ENCODE data around the gene SMIM14. TPM values are rescaled to one million over a fixed set of nuclear protein-coding genes. Genes with fewer than 3 reads are reported as not detected.
A peak's percentile ranks its signal among the peaks of the same experiment; 100 is the strongest.
"Not testable (repeated sequence)": the region's sequence is repeated elsewhere in the genome, so short reads cannot be mapped to it uniquely, and the experiment has no call there.

Gene SMIM14
- total RNA-seq, 1 experiment from 2014 or later: 1.3 TPM

- H3K27ac ChIP-seq; H3K36me3 ChIP-seq; DNase-seq; H3K27me3 ChIP-seq; H3K9me3 ChIP-seq (replicated peaks); H3K4me3 ChIP-seq; H3K4me1 ChIP-seq: not testable (repeated sequence)
These were observed 94.6 kb downstream of the SMIM14 start for GRCh38 chr4:39544080-39544479.

- no peak for DNase-seq
- Histone ChIP-seq H3K9me3 (replicated peaks) (0 out of 2 replicates have a peak, but pooled peaks cover 3% of the 10 kb centered on the region), H3K27me3 (no peaks in the 10 kb centered on the region), H3K27ac (no peak overlapping the region), H3K36me3 (no peaks in the 10 kb centered on the region), H3K4me1 (peaks cover 7% of the 10 kb centered on the region), H3K4me3 (no peak overlapping the region)
These were observed 95.6 kb downstream of the SMIM14 start for GRCh38 chr4:39543034-39543433.

- Histone ChIP-seq H3K4me1 (peaks cover 7% of the 10 kb centered on the region), H3K27ac (no peak overlapping the region), H3K27me3 (no peaks in the 10 kb centered on the region), H3K9me3 (replicated peaks) (0 out of 2 replicates have a peak, but pooled peaks cover 3% of the 10 kb centered on the region), H3K36me3 (no peaks in the 10 kb centered on the region), H3K4me3 (no peak overlapping the region)
- DNase-seq: no peak
These were observed 96.1 kb downstream of the SMIM14 start for GRCh38 chr4:39542611-39543012.

GRCh38 chr4:39541987-39542610, 96.6 kb downstream of the SMIM14 start:
- no peak overlapping the region for H3K27ac ChIP-seq
- no peaks in the 10 kb centered on the region for H3K36me3 ChIP-seq
- no peak for DNase-seq
- peaks cover 7% of the 10 kb centered on the region for H3K4me1 ChIP-seq
- no peak overlapping the region for H3K4me3 ChIP-seq
- 0 out of 2 replicates have a peak, but pooled peaks cover 3% of the 10 kb centered on the region for H3K9me3 ChIP-seq (replicated peaks)
- no peaks in the 10 kb centered on the region for H3K27me3 ChIP-seq

GRCh38 chr4:39539089-39539611, 99.5 kb downstream of the SMIM14 start:
- no peak overlapping the region for H3K27ac ChIP-seq
- H3K4me1 ChIP-seq: peaks cover under 1% of the 10 kb centered on the region; the same call in 1 of the 2 replicates
- peaks cover 11% of the 10 kb centered on the region for H3K36me3 ChIP-seq
- no peak overlapping the region for H3K4me3 ChIP-seq
- peak in 1 of 2 experiments; percentile 18 for DNase-seq
- H3K27me3 ChIP-seq: no peaks in the 10 kb centered on the region
- H3K9me3 ChIP-seq (replicated peaks): 0 out of 2 replicates have a peak, but pooled peaks cover 3% of the 10 kb centered on the region

GRCh38 chr4:39533541-39533940, 105.1 kb downstream of the SMIM14 start:
- H3K4me3 ChIP-seq: no peak overlapping the region
- H3K27me3 ChIP-seq: no peaks in the 10 kb centered on the region
- no peaks in the 10 kb centered on the region for H3K4me1 ChIP-seq
- H3K9me3 ChIP-seq (replicated peaks): no peaks in the 10 kb centered on the region
- DNase-seq: no peak
- peaks cover 17% of the 10 kb centered on the region for H3K36me3 ChIP-seq
- no peak overlapping the region for H3K27ac ChIP-seq

GRCh38 chr4:39532237-39532636, 106.4 kb downstream of the SMIM14 start:
- peaks cover 17% of the 10 kb centered on the region for H3K36me3 ChIP-seq
- H3K27ac ChIP-seq: not testable (repeated sequence)

GRCh38 chr4:39530682-39531081, 108.0 kb downstream of the SMIM14 start:
- Histone ChIP-seq H3K36me3 (peaks cover 15% of the 10 kb centered on the region), H3K4me1 (no peaks in the 10 kb centered on the region), H3K27me3 (no peaks in the 10 kb centered on the region), H3K4me3 (no peak overlapping the region), H3K9me3 (replicated peaks) (no peaks in the 10 kb centered on the region), H3K27ac (no peak overlapping the region)
- no peak for DNase-seq

More at GRCh38 chr4:39532237-39532636, 106.4 kb downstream of the SMIM14 start:
- not testable (repeated sequence) for H3K4me3 ChIP-seq; H3K27me3 ChIP-seq; DNase-seq; H3K4me1 ChIP-seq; H3K9me3 ChIP-seq (replicated peaks)

- H3K4me1 ChIP-seq: no peaks in the 10 kb centered on the region
- no peak for DNase-seq
- peaks cover 11% of the 10 kb centered on the region for H3K36me3 ChIP-seq
- no peak overlapping the region for H3K4me3 ChIP-seq
- no peaks in the 10 kb centered on the region for H3K9me3 ChIP-seq (replicated peaks)
- no peaks in the 10 kb centered on the region for H3K27me3 ChIP-seq
- no peak overlapping the region for H3K27ac ChIP-seq
These were observed 109.1 kb downstream of the SMIM14 start for GRCh38 chr4:39529534-39529933.

GRCh38 chr4:39528061-39528465, 110.6 kb downstream of the SMIM14 start:
- peak overlapping the region; percentile 63 for H3K27ac ChIP-seq
- DNase-seq: no peak
- H3K4me1 ChIP-seq: no peaks in the 10 kb centered on the region
- H3K27me3 ChIP-seq: no peaks in the 10 kb centered on the region
- H3K36me3 ChIP-seq: peaks cover 5% of the 10 kb centered on the region; the same call in 1 of the 2 replicates
- H3K4me3 ChIP-seq: peak overlapping the region; percentile 88
- no peaks in the 10 kb centered on the region for H3K9me3 ChIP-seq (replicated peaks)

- H3K36me3 ChIP-seq: peaks cover 5% of the 10 kb centered on the region; the same call in 1 of the 2 replicates
- no peaks in the 10 kb centered on the region for H3K9me3 ChIP-seq (replicated peaks)
- peak within 1 kb of the TSS; percentile 63 for H3K27ac ChIP-seq
- no peaks in the 10 kb centered on the region for H3K27me3 ChIP-seq
- no peaks in the 10 kb centered on the region for H3K4me1 ChIP-seq
- DNase-seq: peak; percentile 98 to 99
- peak within 1 kb of the TSS; percentile 88 for H3K4me3 ChIP-seq
These were observed 111.2 kb downstream of the SMIM14 start, which contains the start of gene UGDH for GRCh38 chr4:39527296-39528060. Gene UGDH (minus strand): TSS chr4:39527439. CDS start chr4:39521512, 5,927 bp downstream.

- H3K4me3 ChIP-seq: peak overlapping the region; percentile 88
- H3K9me3 ChIP-seq (replicated peaks): no peaks in the 10 kb centered on the region
- H3K27ac ChIP-seq: peak overlapping the region; percentile 63
- H3K27me3 ChIP-seq: no peaks in the 10 kb centered on the region
- DNase-seq: no peak
- H3K4me1 ChIP-seq: no peaks in the 10 kb centered on the region
- H3K36me3 ChIP-seq: peaks cover under 1% of the 10 kb centered on the region; the same call in 1 of the 2 replicates
These were observed 111.8 kb downstream of the SMIM14 start for GRCh38 chr4:39526765-39527295.

GRCh38 chr4:39525822-39526690, 112.6 kb downstream of the SMIM14 start:
- no peaks in the 10 kb centered on the region for H3K27me3 ChIP-seq
- H3K4me1 ChIP-seq: no peaks in the 10 kb centered on the region
- DNase-seq: no peak
- H3K27ac ChIP-seq: peak overlapping the region; percentile 63
- H3K9me3 ChIP-seq (replicated peaks): no peaks in the 10 kb centered on the region
- peak overlapping the region; percentile 88 for H3K4me3 ChIP-seq
- H3K36me3 ChIP-seq: no peaks in the 10 kb centered on the region

All from SJCRH30 (cell line).